H1 (cell line): ENCODE measurements around the gene CYP4Z1. TPM values are rescaled to one million over a fixed set of nuclear protein-coding genes. Genes with fewer than 3 reads are reported as not detected.

ENCODE experiments used
- CTCF ChIA-PET: fragments of 300-600 bp; sonication (Branson Sonifier 250); formaldehyde crosslinking; loops from one replicate; lab custom pipeline; 2021; ENCODE audit not compliant: partially characterized antibody; lab: Charles Lee
- POLR2A ChIA-PET: fragments of 300-600 bp; sonication (Branson Sonifier 250); formaldehyde crosslinking; loops from one replicate; lab custom pipeline; 2021; ENCODE audit warnings: inconsistent platforms; ENCODE audit not compliant: partially characterized antibody; lab: Charles Lee
- DNase-seq, 2 experiments: peaks; one replicate each; pipeline versions ENCODE4 v3.0.0 to v3.0.0-alpha.2; 2010 to 2022; ENCODE audit warnings: low spot score in 2 of 2, low read depth in 1 of 2, mixed read lengths in 1 of 2
- FAIRE-seq: peaks from 2 replicates; lab custom pipeline; 2011; peaks lifted over from hg19 to GRCh38; lab: Jason Lieb, UNC
- H2AFZ ChIP-seq: 2 replicates; pipeline ENCODE4 v1.8.1; 2012; ENCODE audit warnings: low read length, inconsistent platforms
- H2AK5ac ChIP-seq: 2 replicates; pipeline ENCODE4 v1.6.1; 2013; ENCODE audit warnings: low read depth, low read length
- H2BK120ac ChIP-seq: replicated peaks from 2 replicates; pipeline ENCODE3; 2013; ENCODE audit warnings: low read depth, low read length, inconsistent platforms
- H2BK12ac ChIP-seq: 2 replicates; pipeline ENCODE4 v1.6.1; 2013; ENCODE audit warnings: low read depth, low read length
- H2BK15ac ChIP-seq: 2 replicates; pipeline ENCODE4 v1.6.1; 2013; ENCODE audit warnings: low read length
- H2BK20ac ChIP-seq: 2 replicates; pipeline ENCODE4 v1.6.1; 2013; ENCODE audit warnings: low read length
- H2BK5ac ChIP-seq: 2 replicates; pipeline ENCODE4 v1.6.1; 2013; ENCODE audit warnings: low read depth, low read length
- H3K14ac ChIP-seq: 2 replicates; pipeline ENCODE4 v1.6.1; 2013; ENCODE audit warnings: inconsistent platforms; ENCODE audit not compliant: insufficient read length
- H3K18ac ChIP-seq: 2 replicates; pipeline ENCODE4 v1.6.1; 2013; ENCODE audit warnings: low read length; ENCODE audit errors: extremely low read depth
- H3K23ac ChIP-seq: 2 replicates; pipeline ENCODE4 v1.6.1; 2013; ENCODE audit warnings: inconsistent platforms; ENCODE audit not compliant: insufficient read length
- H3K23me2 ChIP-seq: 2 replicates; pipeline ENCODE4 v1.6.1; 2013; ENCODE audit warnings: low read depth, low read length
- H3K27ac ChIP-seq: 2 replicates; pipeline ENCODE4 v1.6.1; 2011; ENCODE audit warnings: low read depth, low read length, inconsistent platforms
- H3K27me3 ChIP-seq, 4 experiments: replicated peaks in 1 of 4; 1 replicate in 1 of 4; 2 replicates in 3 of 4; pipeline versions ENCODE4 v1.6.1 to v1.8.1; 2011 to 2013; ENCODE audit warnings: low read length in 3 of 4, mild to moderate bottlenecking in 3 of 4, inconsistent platforms in 2 of 4, mixed read lengths in 2 of 4, moderate library complexity in 1 of 4; ENCODE audit not compliant: control insufficient read depth in 3 of 4, insufficient read depth in 3 of 4; ENCODE audit errors: extremely low read depth in 1 of 4
- H3K36me3 ChIP-seq, 4 experiments: 2 replicates each; pipeline versions ENCODE4 v1.6.1 to v1.8.1; 2011 to 2013; ENCODE audit warnings: mild to moderate bottlenecking in 4 of 4, low read length in 3 of 4, moderate library complexity in 2 of 4, control low read depth in 1 of 4, inconsistent platforms in 1 of 4; ENCODE audit not compliant: insufficient read depth in 4 of 4, control insufficient read depth in 2 of 4
- H3K4ac ChIP-seq: replicated peaks from 2 replicates; pipeline ENCODE3; 2013; ENCODE audit warnings: low read length, low read depth, mixed read lengths, inconsistent platforms; ENCODE audit not compliant: insufficient read length
- H3K4me1 ChIP-seq, 4 experiments: replicated peaks in 1 of 4; 1 replicate in 1 of 4; 2 replicates in 3 of 4; pipeline versions ENCODE4 v1.6.1 to v1.8.1; 2011 to 2013; ENCODE audit warnings: low read length in 3 of 4, inconsistent platforms in 2 of 4, mixed read lengths in 1 of 4; ENCODE audit not compliant: insufficient read depth in 4 of 4, control insufficient read depth in 3 of 4
- H3K4me2 ChIP-seq, 2 experiments: 2 replicates each; pipeline versions ENCODE4 v1.6.1 to v1.8.1; 2011 to 2013; ENCODE audit warnings: low read depth in 2 of 2, low read length in 2 of 2, control low read depth in 1 of 2, inconsistent platforms in 1 of 2, mild to moderate bottlenecking in 1 of 2; ENCODE audit not compliant: insufficient read depth in 1 of 2
- H3K4me3 ChIP-seq, 4 experiments: fragments of 200-600, 300-600 bp in 1 of 4; sonication (generic), shearing (Covaris generic), sonication (Bioruptor Twin) in 1 of 4; 2 replicates each; pipeline versions ENCODE4 v1.5.1 to v1.8.1; 2011 to 2016; ENCODE audit warnings: low read length in 4 of 4, low read depth in 3 of 4, control low read depth in 2 of 4, inconsistent platforms in 2 of 4, mild to moderate bottlenecking in 2 of 4, mixed read lengths in 1 of 4, moderate library complexity in 1 of 4; ENCODE audit not compliant: insufficient read depth in 2 of 4; ENCODE audit errors: extremely low read depth in 1 of 4
- H3K56ac ChIP-seq: replicated peaks from 2 replicates; pipeline ENCODE3; 2013; ENCODE audit warnings: low read depth, mild to moderate bottlenecking, mixed read lengths, low read length, inconsistent platforms; ENCODE audit not compliant: insufficient read length
- H3K79me1 ChIP-seq: 2 replicates; pipeline ENCODE4 v1.6.1; 2013; ENCODE audit warnings: low read depth, low read length, control low read depth
- H3K79me2 ChIP-seq, 2 experiments: 2 replicates each; pipeline versions ENCODE4 v1.6.1 to v1.8.1; 2012 to 2013; ENCODE audit warnings: low read length in 2 of 2, mild to moderate bottlenecking in 2 of 2, inconsistent platforms in 1 of 2; ENCODE audit not compliant: insufficient read depth in 2 of 2, control insufficient read depth in 1 of 2
- H3K9ac ChIP-seq, 4 experiments: replicated peaks in 1 of 4; 1 replicate in 1 of 4; 2 replicates in 3 of 4; pipeline versions ENCODE4 v1.6.1 to v1.8.1; 2011 to 2013; ENCODE audit warnings: low read depth in 3 of 4, low read length in 3 of 4, control low read depth in 2 of 4, mild to moderate bottlenecking in 2 of 4, moderate library complexity in 2 of 4, inconsistent platforms in 1 of 4; ENCODE audit errors: extremely low read depth in 1 of 4
- H3K9me3 ChIP-seq, 2 experiments: 2 replicates each; pipeline versions ENCODE4 v1.6.1 to v1.8.1; 2012 to 2013; ENCODE audit warnings: mild to moderate bottlenecking in 2 of 2, moderate library complexity in 2 of 2, control low read depth in 1 of 2, inconsistent platforms in 1 of 2, low read depth in 1 of 2, low read length in 1 of 2, mixed read lengths in 1 of 2; ENCODE audit not compliant: insufficient read depth in 2 of 2
- H4K20me1 ChIP-seq, 2 experiments: replicated peaks in 1 of 2; 2 replicates each; pipeline versions ENCODE3 to v1.8.1; 2011 to 2013; ENCODE audit warnings: inconsistent platforms in 2 of 2, low read length in 2 of 2, mild to moderate bottlenecking in 1 of 2; ENCODE audit not compliant: insufficient read depth in 2 of 2, control insufficient read depth in 1 of 2
- H4K5ac ChIP-seq: 2 replicates; pipeline ENCODE4 v1.6.1; 2013; ENCODE audit warnings: low read length, low read depth, mixed read lengths, inconsistent platforms; ENCODE audit not compliant: insufficient read length
- H4K8ac ChIP-seq: 2 replicates; pipeline ENCODE4 v1.8.0; 2013; ENCODE audit warnings: mild to moderate bottlenecking, moderate library complexity, low read length, inconsistent platforms; ENCODE audit not compliant: insufficient read depth; ENCODE audit errors: extremely low read depth
- H4K91ac ChIP-seq: replicated peaks from 2 replicates; pipeline ENCODE3; 2013; ENCODE audit warnings: low read length, mixed read lengths, inconsistent platforms; ENCODE audit not compliant: insufficient read length
- CTCF ChIP-seq, 3 experiments: IDR thresholded peaks; 1 replicate in 2 of 3; 2 replicates in 1 of 3; pipeline versions ENCODE4 v1.5.1 to v1.6.1; 2011; ENCODE audit warnings: low read length in 3 of 3, mild to moderate bottlenecking in 3 of 3, inconsistent platforms in 2 of 3, low read depth in 1 of 3, moderate library complexity in 1 of 3; ENCODE audit not compliant: insufficient read depth in 1 of 3; ENCODE audit errors: control extremely low read depth in 1 of 3
- EGR1 ChIP-seq: IDR thresholded peaks from 2 replicates; pipeline ENCODE4 v1.6.1; 2011; ENCODE audit warnings: low read depth, low read length, borderline replicate concordance
- FOSL1 ChIP-seq: IDR thresholded peaks from 2 replicates; pipeline ENCODE4 v1.6.1; 2011; ENCODE audit warnings: mild to moderate bottlenecking, low read depth, low read length, moderate library complexity; ENCODE audit not compliant: insufficient read depth
- KDM1A ChIP-seq: fragments of 200-600, 300-600 bp; sonication (generic); IDR thresholded peaks from 2 replicates; pipeline ENCODE4 v1.7.1; 2016; ENCODE audit warnings: mild to moderate bottlenecking, low read length, borderline replicate concordance
- POLR2A ChIP-seq, 2 experiments: IDR thresholded peaks; 1 replicate in 1 of 2; 2 replicates in 1 of 2; pipeline ENCODE4 v1.6.1; 2011; ENCODE audit warnings: low read depth in 2 of 2, low read length in 2 of 2, mild to moderate bottlenecking in 2 of 2; ENCODE audit errors: control extremely low read depth in 1 of 2
- RNF2 ChIP-seq: fragments of 200-900, 300-1000 bp; sonication (generic); IDR thresholded peaks from 2 replicates; pipeline ENCODE4 v1.7.1; 2016; ENCODE audit warnings: borderline replicate concordance, low read depth, mild to moderate bottlenecking, antibody characterized with exemption, low read length; ENCODE audit not compliant: poor library complexity, severe bottlenecking; ENCODE audit errors: missing control alignments
- SIRT6 ChIP-seq: IDR thresholded peaks from one replicate; pipeline ENCODE4 v1.7.1; 2012; ENCODE audit warnings: low read length, inconsistent platforms
- TAF1 ChIP-seq: IDR thresholded peaks from 2 replicates; pipeline ENCODE4 v1.6.1; 2011; ENCODE audit warnings: mild to moderate bottlenecking, low read depth, low read length
- TAF7 ChIP-seq: optimal IDR thresholded peaks from 2 replicates; pipeline ENCODE3; 2011; ENCODE audit warnings: low read depth, mild to moderate bottlenecking, inconsistent platforms, low read length, moderate library complexity, borderline replicate concordance
- ZNF274 ChIP-seq: IDR thresholded peaks from 2 replicates; pipeline ENCODE4 v1.7.0; 2012; ENCODE audit warnings: low read length, borderline replicate concordance; ENCODE audit errors: extremely low read depth
- WGBS, 2 experiments: shearing (Covaris generic) in 1 of 2; methylation state at CpG; one replicate each; pipeline versions ENCODE4 v1.1.6 to v1.1.7; 2013 to 2015; ENCODE audit warnings: low lambda C conversion rate in 2 of 2, mixed read lengths in 2 of 2, inconsistent platforms in 1 of 2, low coverage in 1 of 2, missing lambda C conversion rate in 1 of 2; ENCODE audit not compliant: insufficient replicate concordance in 2 of 2, insufficient coverage in 1 of 2, insufficient read length in 1 of 2; ENCODE audit errors: extremely low coverage in 1 of 2, missing lambda C conversion rate in 1 of 2; 5-methylcytosine and 5-hydroxymethylcytosine counted together
- polyA plus RNA-seq, 7 experiments: library from polyadenylated mRNA; depleted of rRNA in 3 of 7; stranded (reverse) in 5 of 7; unstranded in 2 of 7; fragments of >200 nt in 5 of 7; fragments of 200-250 nt in 2 of 7; gene quantifications; 1 replicate in 5 of 7; 2 replicates in 1 of 7; 4 replicates in 1 of 7; pipeline versions ENCODE4 v1.2.1 to v1.2.3, GENCODE V29; 2011 to 2013; ENCODE audit warnings: missing spikeins in 2 of 7, mixed read lengths in 2 of 7
- total RNA-seq: library from RNA; stranded (reverse); fragmentation: NEBNext Ultra II Directional; extraction: Animal tissue kit (Norgen Biotek cat#: 25700); gene quantifications from 2 replicates; pipeline ENCODE4 v1.2.1, GENCODE V29; 2021

The CYP4Z1 gene
- total and polyA plus RNA-seq, 2 of the 8 experiments (the other 6 are each of a cell fraction or from before 2014, with no cell fraction given): not detected

- Histone ChIP-seq H2BK15ac (no peak overlapping the region), H4K91ac (no peak overlapping the region), H3K23ac (no peak overlapping the region), H3K14ac (no peak overlapping the region), H3K79me2 (no peaks in the 10 kb centered on the region), H3K9me3 (no peaks in the 10 kb centered on the region), H2BK120ac (no peak overlapping the region), H4K5ac (no peak overlapping the region), H2BK20ac (no peak overlapping the region), H3K18ac (no peak overlapping the region), H2AFZ (no peak overlapping the region), H4K20me1 (no peaks in the 10 kb centered on the region), H3K9ac (no peak overlapping the region), H3K27me3 (peaks cover 0 to 2% (median 0%) of the 10 kb centered on the region in 4 experiments; a peak in 1 of 7 replicates), H3K79me1 (no peaks in the 10 kb centered on the region), H3K27ac (no peak overlapping the region), H3K4me1 (no peaks in the 10 kb centered on the region), H2BK5ac (no peak overlapping the region), H4K8ac (no peak overlapping the region; the same call in 1 of the 2 replicates), H3K4me2 (no peak overlapping the region), H2BK12ac (no peak overlapping the region), H3K36me3 (no peaks in the 10 kb centered on the region), H3K4me3 (no peak overlapping the region), H3K23me2 (no peaks in the 10 kb centered on the region), H3K4ac (no peak overlapping the region), H3K56ac (no peak overlapping the region), H2AK5ac (no peak overlapping the region)
- FAIRE-seq (no peak), DNase-seq (no peak)
- WGBS, 2 experiments: 86% methylated on average over 3 of the region's 3 CpGs; no CpG with 5 or more reads in 1 of the 2 experiments
- CTCF ChIA-PET: interaction anchor here (0.6 to 1.8 kb wide), 2 partner anchors 8 to 16 kb away, joined by 3 to 6 read pairs; partner anchors contain the start of gene CYP4X1
- POLR2A ChIA-PET: no interaction called here
- TF ChIP-seq EGR1 (no peak), TAF1 (no peak), CTCF (IDR thresholded peaks at IDR 0.05; ENCODE audit: control extremely low read depth in 1 of 3, insufficient read depth in 1 of 3, low read depth in 1 of 3, low read length in 3 of 3) (no peak), SIRT6 (no peak), ZNF274 (no peak), POLR2A (IDR thresholded peaks at IDR 0.05; ENCODE audit: control extremely low read depth in 1 of 2, low read depth in 2 of 2, low read length in 2 of 2) (no peak), RNF2 (no peak), KDM1A (no peak), TAF7 (no peak), FOSL1 (no peak)
Observed at GRCh38 chr1:47031585-47031984, 35.4 kb upstream of the CYP4Z1 start.
